Right renal pelvis (tissue), 4 donors: Measurements from ENCODE around the gene GPANK1. TPM values are rescaled to one million over a fixed set of nuclear protein-coding genes. Genes with fewer than 3 reads are reported as not detected.

Experiments used
- DNase-seq, 4 donors: peaks; one replicate each; pipeline ENCODE4 v3.0.0-alpha.2; 2013; ENCODE audit warnings: low read depth in 4 of 4, low spot score in 3 of 4, missing footprints in 1 of 4
- polyA plus RNA-seq, 4 donors: library from polyadenylated mRNA; unstranded; fragments of 120-200 nt; gene quantifications; one replicate each; pipeline ENCODE4 v1.2.1, GENCODE V29; 2013; ENCODE audit not compliant: insufficient read length in 4 of 4

The GPANK1 gene
- polyA plus RNA-seq, 4 donors, result 25.6 to 28.8 (median 26.0) TPM

GRCh38 chr6:31621991-31622390, 42.8 kb downstream of the GPANK1 start:
- no peak for DNase-seq

GRCh38 chr6:31621320-31621939, 43.4 kb downstream of the GPANK1 start:
- no peak for DNase-seq

DNA sequence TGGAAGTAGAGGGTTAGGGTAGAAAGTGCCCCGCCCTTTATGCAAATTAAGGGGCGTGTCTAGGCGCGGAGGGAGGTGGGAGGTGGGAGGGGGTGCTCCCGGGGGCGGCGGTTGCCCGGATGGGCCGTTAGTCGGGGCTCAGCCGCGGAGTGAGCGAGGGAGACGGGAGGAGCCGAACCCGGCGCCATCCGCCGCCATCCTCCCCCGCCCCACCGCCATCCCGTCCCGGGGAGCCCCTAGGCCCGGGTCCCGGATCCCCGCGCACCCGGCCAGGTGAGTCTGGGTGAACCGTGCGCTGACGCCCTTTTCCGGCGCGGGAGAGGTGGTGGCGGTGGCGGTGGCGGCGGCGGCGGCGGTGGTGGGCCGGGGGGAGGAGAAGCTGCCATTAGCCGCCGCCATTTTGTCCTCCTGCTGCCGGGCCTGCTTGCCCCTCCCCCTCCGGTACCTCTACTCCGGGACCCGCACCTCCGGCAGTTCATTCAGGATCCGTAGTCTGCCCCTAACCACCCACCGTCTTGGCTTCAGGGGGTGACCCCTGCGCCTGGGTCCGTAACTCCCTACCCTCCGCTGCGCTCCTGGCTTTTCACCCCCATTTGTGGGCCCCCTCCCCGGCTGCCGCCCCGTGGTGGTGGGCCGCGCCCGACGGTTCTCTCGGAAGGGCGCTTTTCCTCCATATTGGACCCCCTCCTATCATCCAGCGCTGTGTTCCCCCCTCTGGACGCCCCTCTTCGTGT, 44.0 kb downstream of the GPANK1 start, which contains the start of gene PRRC2A:
Gene PRRC2A (plus strand): TSS at position 130 of the 734 bp plus-strand sequence. CDS start 2,075 bp downstream, outside the sequence.
- DNase-seq, result peak in 3 of 4 donors; percentile 44 to 97 (median 65)

GRCh38 chr6:31619805-31620585, 44.8 kb downstream of the GPANK1 start:
- DNase-seq, result peak; percentile 93 to 98 (median 96)

- DNase-seq, result no peak
Observed at GRCh38 chr6:31617010-31617409, 47.8 kb downstream of the GPANK1 start.

DNA sequence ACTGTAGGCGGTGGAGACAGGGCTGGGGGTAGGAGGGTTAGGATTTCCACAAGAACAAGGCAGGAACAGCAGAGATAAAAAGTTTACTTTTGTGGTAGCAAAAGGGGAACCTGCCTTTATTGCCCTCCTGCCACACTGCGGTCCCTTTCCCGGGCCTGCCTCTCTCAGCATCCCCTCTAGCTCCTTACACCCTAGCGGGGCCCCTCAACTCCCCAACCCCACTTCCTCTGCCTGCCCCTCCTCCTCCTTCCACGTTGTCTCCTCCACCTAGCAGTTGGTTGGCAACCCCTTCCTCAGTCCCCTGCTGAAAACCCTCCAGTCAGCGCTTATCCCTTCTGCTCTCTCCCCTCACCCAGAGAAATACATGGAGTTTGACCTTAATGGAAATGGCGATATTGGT, 49.0 kb downstream of the GPANK1 start:
- DNase-seq, result no peak

DNA sequence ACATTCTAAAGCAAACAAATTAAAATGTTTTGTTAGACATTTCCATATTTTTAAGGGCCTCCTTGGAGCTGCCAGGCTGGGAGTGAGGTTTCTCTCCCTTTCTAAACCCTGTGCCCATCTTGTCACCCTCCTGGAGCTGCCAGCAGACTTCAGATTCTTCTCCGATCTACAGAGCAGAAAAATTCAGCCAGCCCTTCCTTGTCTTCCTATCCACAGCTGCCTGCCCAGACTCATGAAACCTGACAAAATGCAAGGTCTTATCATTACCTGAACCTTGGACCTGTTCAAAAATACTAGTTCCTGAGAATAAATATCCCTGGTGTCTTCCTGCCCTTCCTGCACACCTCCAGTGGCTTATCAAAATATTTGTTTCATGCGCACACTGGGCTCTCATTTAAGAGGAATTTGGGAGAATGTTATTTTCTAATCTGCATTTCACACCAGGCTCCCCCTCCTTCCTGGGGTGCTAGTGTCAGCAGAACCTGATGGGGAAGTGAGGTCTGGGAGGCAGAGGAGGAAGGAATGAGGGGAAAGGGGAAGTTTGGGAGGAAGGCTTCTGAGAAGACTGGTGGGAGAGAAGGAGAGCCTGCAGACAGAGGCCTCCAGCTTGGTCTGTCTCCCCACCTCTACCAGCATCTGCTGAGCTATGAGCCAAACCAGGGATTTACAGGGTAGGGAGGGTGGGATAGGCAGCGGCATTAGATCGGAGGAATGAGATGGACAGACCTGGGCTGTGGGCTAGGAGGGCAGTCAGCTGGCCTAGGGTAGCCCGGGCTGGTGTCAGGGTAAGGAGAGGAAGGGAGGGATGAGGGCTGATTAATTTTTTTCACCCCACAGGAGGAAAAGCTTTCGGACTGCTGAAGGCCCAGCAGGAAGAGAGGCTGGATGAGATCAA, 49.9 kb downstream of the GPANK1 start, which contains the start of gene AIF1:
Gene AIF1 (plus strand): TSS at position 551 of the 895 bp plus-strand sequence. CDS start 96 bp downstream, at position 647.
- no peak for DNase-seq

GRCh38 chr6:31614075-31614619, 50.6 kb downstream of the GPANK1 start:
- no peak for DNase-seq

Other genes with a start within 250 kb of the GPANK1 start
- gene MICB, start 166.9 kb downstream of the GPANK1 start, polyA plus RNA-seq, result 1 to 10 TPM in 3 of 4 donors, under 1 TPM in 1; 0.80 to 1.6 (median 1.4) TPM
- gene MCCD1, start 136.0 kb downstream of the GPANK1 start, polyA plus RNA-seq, result 10 to 100 TPM; 14.0 to 27.9 (median 20.6) TPM
- gene DDX39B, start 123.0 kb downstream of the GPANK1 start, polyA plus RNA-seq, result 100 to 1,000 TPM; 498 to 550 (median 542) TPM
- gene ATP6V1G2, start 118.4 kb downstream of the GPANK1 start, polyA plus RNA-seq, result 10 to 100 TPM in 1 of 4 donors, 1 to 10 TPM in 3; 6.4 to 11.8 (median 7.3) TPM
- 10 to 100 TPM; 19.1 to 27.4 (median 20.8) TPM for gene NFKBIL1, start 117.4 kb downstream of the GPANK1 start, polyA plus RNA-seq
- under 1 TPM; 0.22 to 0.45 (median 0.34) TPM for gene LTA, start 92.7 kb downstream of the GPANK1 start, polyA plus RNA-seq
- gene TNF, start 89.4 kb downstream of the GPANK1 start, polyA plus RNA-seq, result under 1 TPM; 0.08 to 0.28 (median 0.16) TPM
- gene LTB, start 82.6 kb downstream of the GPANK1 start, polyA plus RNA-seq, result 1 to 10 TPM; 1.0 to 2.3 (median 1.2) TPM
- gene LST1, start 78.7 kb downstream of the GPANK1 start, polyA plus RNA-seq, result 1 to 10 TPM; 3.8 to 7.0 (median 4.7) TPM
- gene NCR3, start 72.0 kb downstream of the GPANK1 start, polyA plus RNA-seq, result under 1 TPM in 1 of 4 donors, not detected in 3; 0.25 TPM
- gene AIF1, start 49.8 kb downstream of the GPANK1 start, polyA plus RNA-seq, result 10 to 100 TPM; 73.2 to 86.0 (median 82.3) TPM
- 100 to 1,000 TPM; 158 to 215 (median 172) TPM for gene PRRC2A, start 44.3 kb downstream of the GPANK1 start, polyA plus RNA-seq
- gene BAG6, start 12.3 kb downstream of the GPANK1 start, polyA plus RNA-seq, result 100 to 1,000 TPM; 236 to 267 (median 247) TPM
- gene APOM, start 9.1 kb downstream of the GPANK1 start, polyA plus RNA-seq, result 100 to 1,000 TPM in 3 of 4 donors, 10 to 100 TPM in 1; 91.2 to 139 (median 117) TPM
- 10 to 100 TPM; 20.0 to 22.5 (median 20.7) TPM for gene C6orf47, start 4.2 kb downstream of the GPANK1 start, polyA plus RNA-seq
- 100 to 1,000 TPM; 237 to 255 (median 246) TPM for gene CSNK2B, start 1.1 kb upstream of the GPANK1 start, polyA plus RNA-seq
- gene LY6G5B, start 5.0 kb upstream of the GPANK1 start, polyA plus RNA-seq, result 10 to 100 TPM; 14.0 to 21.3 (median 15.2) TPM
- 1 to 10 TPM; 2.4 to 3.3 (median 2.7) TPM for gene LY6G5C, start 16.1 kb upstream of the GPANK1 start, polyA plus RNA-seq
- 10 to 100 TPM; 52.5 to 62.6 (median 52.9) TPM for gene ABHD16A, start 38.3 kb upstream of the GPANK1 start, polyA plus RNA-seq
- 1 to 10 TPM in 1 of 4 donors, under 1 TPM in 3; 0.33 to 1.0 (median 0.80) TPM for gene LY6G6F, start 41.9 kb upstream of the GPANK1 start, polyA plus RNA-seq
- gene LY6G6D, start 50.4 kb upstream of the GPANK1 start, polyA plus RNA-seq, result under 1 TPM in 1 of 4 donors, not detected in 3; 0.82 TPM
- gene LY6G6C, start 56.7 kb upstream of the GPANK1 start, polyA plus RNA-seq, result under 1 TPM in 3 of 4 donors, not detected in 1; 0.28 to 0.43 (median 0.40) TPM
- gene MPIG6B, start 58.4 kb upstream of the GPANK1 start, polyA plus RNA-seq, result 1 to 10 TPM in 3 of 4 donors, under 1 TPM in 1; 0.96 to 3.8 (median 1.2) TPM
- 100 to 1,000 TPM; 148 to 230 (median 168) TPM for gene DDAH2, start 64.3 kb upstream of the GPANK1 start, polyA plus RNA-seq
- gene CLIC1, start 71.5 kb upstream of the GPANK1 start, polyA plus RNA-seq, result 100 to 1,000 TPM; 290 to 327 (median 297) TPM
- gene MSH5, start 75.0 kb upstream of the GPANK1 start, polyA plus RNA-seq, result 10 to 100 TPM; 18.3 to 25.7 (median 20.5) TPM
- 1 to 10 TPM; 2.7 to 9.2 (median 5.6) TPM for gene SAPCD1, start 97.7 kb upstream of the GPANK1 start, polyA plus RNA-seq
- gene VWA7, start 112.3 kb upstream of the GPANK1 start, polyA plus RNA-seq, result 10 to 100 TPM in 1 of 4 donors, 1 to 10 TPM in 3; 7.1 to 10.4 (median 8.7) TPM
- gene VARS1, start 130.8 kb upstream of the GPANK1 start, polyA plus RNA-seq, result 10 to 100 TPM; 56.8 to 59.8 (median 59.0) TPM
- gene LSM2, start 142.0 kb upstream of the GPANK1 start, polyA plus RNA-seq, result 10 to 100 TPM; 82.9 to 92.5 (median 84.0) TPM
- gene HSPA1L, start 150.3 kb upstream of the GPANK1 start, polyA plus RNA-seq, result 1 to 10 TPM; 3.8 to 4.8 (median 4.0) TPM
- gene HSPA1A, start 150.5 kb upstream of the GPANK1 start, polyA plus RNA-seq, result 100 to 1,000 TPM in 2 of 4 donors, 10 to 100 TPM in 2; 93.4 to 143 (median 105) TPM
- gene HSPA1B, start 162.7 kb upstream of the GPANK1 start, polyA plus RNA-seq, result 100 to 1,000 TPM; 106 to 189 (median 147) TPM
- gene NEU1, start 197.8 kb upstream of the GPANK1 start, polyA plus RNA-seq, result 10 to 100 TPM; 76.5 to 91.2 (median 76.6) TPM
- 10 to 100 TPM; 44.2 to 55.2 (median 44.7) TPM for gene SLC44A4, start 214.0 kb upstream of the GPANK1 start, polyA plus RNA-seq
- 10 to 100 TPM; 71.6 to 88.6 (median 77.8) TPM for gene EHMT2, start 232.7 kb upstream of the GPANK1 start, polyA plus RNA-seq
- gene ZBTB12, start 237.1 kb upstream of the GPANK1 start, polyA plus RNA-seq, result 10 to 100 TPM; 21.6 to 27.7 (median 23.0) TPM